HG03565 (cell line): ENCODE data around the gene C19orf85.

Experiments used
- ATAC-seq: cut with Tn5 transposase; IDR thresholded peaks from one replicate; pipeline ENCODE4 v1.9.1; 2021; ENCODE audit warnings: mild to moderate bottlenecking, moderate library complexity; ENCODE audit not compliant: unreplicated experiment

Gene C19orf85

DNA sequence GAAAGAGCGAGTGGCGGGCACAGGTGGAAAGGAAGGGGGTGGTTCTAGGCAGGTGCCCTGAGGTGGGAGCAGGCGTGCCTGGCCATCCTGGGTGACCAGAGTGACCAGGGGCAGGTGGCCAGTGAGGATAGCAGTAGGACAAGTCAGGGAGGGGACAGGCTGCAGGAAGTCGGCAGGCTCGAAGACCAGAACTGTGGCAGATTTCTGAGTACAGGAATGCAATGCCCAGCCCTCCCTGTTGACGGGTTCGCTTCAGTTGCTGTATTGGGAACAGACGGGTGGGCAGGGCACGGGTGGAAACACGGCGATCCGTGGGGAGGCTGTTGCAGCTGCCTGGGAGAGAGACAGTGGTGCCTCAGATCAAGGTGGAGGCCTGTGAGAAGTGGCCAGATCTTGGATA is 13.8 kb upstream of the C19orf85 start:
- no peak for ATAC-seq

GRCh38 chr19:55477905-55478304 is 13.4 kb upstream of the C19orf85 start:
- ATAC-seq = no peak

DNA sequence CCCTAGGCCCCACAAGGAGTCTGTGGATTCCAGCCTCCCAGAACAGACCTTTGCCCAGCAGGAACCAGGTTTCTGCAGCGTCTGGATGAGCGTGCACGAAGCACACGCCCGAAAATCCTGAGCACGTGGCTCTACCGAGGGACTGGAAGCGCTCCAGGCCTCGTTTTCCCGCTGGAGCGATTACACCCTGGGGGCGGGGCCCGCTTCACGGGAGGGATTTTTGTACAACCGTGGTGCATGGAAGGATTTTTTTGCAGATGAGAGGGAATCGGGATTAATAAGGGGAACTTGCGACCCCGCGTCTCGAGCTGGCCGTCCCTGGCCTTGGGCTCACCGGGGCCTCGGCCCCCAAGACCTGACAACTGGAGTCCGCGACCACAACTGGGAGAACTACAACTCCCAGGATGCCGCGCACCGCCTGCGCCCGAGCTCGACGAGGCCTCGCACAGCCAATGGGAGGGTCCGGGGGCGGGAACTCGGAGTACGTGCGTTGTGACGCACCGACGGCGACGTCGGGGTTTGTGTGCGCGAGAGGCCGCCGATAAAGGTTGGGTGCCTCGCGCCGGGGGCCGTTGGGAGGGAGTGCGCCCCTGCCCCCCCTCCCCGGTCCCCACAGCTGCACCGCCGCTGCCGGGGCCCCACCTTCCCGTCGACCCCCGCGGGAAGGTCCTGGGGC is 11.7 kb upstream of the C19orf85 start, which contains the start of gene ZNF628:
TSS of gene ZNF628 (plus strand) at position 518 of the 676 bp plus-strand sequence. CDS start 3,294 bp downstream, outside the sequence.
- ATAC-seq = peak; percentile 85

- ATAC-seq = no peak
These were observed 10.0 kb upstream of the C19orf85 start for GRCh38 chr19:55474269-55475265.

GRCh38 chr19:55473225-55474012 is 8.9 kb upstream of the C19orf85 start:
- ATAC-seq = no peak

DNA sequence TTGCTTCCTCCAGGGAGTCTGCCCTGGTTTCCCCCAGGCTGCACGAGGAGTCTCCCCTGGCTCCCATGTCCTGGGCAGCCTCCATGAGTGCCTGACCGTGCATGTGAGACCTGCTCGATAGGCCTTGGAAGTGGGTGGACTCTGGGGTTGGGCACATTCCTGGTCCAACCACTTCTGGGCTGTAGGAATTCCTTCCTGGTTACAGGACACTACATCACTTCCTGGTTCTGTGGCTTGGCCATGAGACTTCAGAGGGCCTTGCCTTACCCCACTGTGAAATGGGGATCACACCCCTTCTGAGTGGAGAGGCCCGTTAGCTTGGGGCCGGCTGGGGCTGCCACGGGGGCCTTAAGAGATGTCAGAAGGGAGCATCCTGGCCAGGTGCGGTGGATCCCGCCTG is 7.9 kb upstream of the C19orf85 start:
- ATAC-seq = no peak

GRCh38 chr19:55471266-55471665 is 6.7 kb upstream of the C19orf85 start:
- no peak for ATAC-seq

GRCh38 chr19:55468054-55468393 is 3.5 kb upstream of the C19orf85 start:
- ATAC-seq = no peak

DNA sequence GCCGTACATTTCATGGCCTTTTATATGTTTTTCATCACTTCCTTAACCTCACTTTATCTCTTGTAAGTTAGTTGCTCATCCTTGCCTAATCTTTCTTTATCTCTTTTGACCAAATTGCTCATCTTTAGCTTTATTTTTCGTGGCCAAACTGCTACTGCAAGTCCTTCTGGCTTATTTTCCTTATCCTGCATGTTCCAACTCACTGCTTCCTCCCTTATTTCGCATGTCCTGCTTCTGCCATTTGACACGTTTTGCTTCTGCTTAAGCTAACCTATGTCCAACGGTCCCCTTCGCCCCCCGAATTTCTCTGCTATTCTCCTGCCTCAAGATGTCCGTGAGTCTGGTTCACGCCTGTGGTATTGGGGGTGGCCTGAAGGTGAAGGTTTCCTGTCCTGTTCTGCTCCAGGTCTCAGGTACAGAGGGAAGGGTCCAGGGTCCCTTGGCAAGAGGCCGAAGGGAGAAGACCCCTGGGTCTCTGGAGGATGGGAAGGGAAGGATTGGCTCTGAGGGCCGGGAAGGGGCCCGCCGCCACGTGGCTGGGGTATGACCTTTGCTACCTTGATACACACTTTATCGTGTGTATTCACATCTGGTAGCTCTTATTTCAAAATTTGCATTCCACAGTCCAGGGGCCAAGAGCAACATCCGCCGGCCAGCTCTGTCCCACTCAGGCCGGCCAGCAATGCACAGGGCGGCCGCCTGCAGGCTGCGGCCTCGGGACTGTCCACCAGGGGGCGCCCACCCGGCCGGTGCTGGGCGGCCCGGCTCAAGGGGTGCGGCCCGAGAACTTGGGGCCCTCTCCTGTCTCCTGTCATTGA is 2.9 kb upstream of the C19orf85 start:
- ATAC-seq = peak; percentile 57

GRCh38 chr19:55466241-55466614 is 1.7 kb upstream of the C19orf85 start:
- ATAC-seq = no peak

- ATAC-seq = no peak
These were observed 1.1 kb upstream of the C19orf85 start for GRCh38 chr19:55465460-55466240.

- no peak for ATAC-seq
These were observed 401 bp downstream of the C19orf85 start for GRCh38 chr19:55464039-55464661.

GRCh38 chr19:55463583-55464031 is 944 bp downstream of the C19orf85 start:
- ATAC-seq = no peak

- ATAC-seq = no peak
These were observed 1.8 kb downstream of the C19orf85 start for GRCh38 chr19:55462722-55463121.

- no peak for ATAC-seq
These were observed 2.5 kb downstream of the C19orf85 start for GRCh38 chr19:55461974-55462626.

DNA sequence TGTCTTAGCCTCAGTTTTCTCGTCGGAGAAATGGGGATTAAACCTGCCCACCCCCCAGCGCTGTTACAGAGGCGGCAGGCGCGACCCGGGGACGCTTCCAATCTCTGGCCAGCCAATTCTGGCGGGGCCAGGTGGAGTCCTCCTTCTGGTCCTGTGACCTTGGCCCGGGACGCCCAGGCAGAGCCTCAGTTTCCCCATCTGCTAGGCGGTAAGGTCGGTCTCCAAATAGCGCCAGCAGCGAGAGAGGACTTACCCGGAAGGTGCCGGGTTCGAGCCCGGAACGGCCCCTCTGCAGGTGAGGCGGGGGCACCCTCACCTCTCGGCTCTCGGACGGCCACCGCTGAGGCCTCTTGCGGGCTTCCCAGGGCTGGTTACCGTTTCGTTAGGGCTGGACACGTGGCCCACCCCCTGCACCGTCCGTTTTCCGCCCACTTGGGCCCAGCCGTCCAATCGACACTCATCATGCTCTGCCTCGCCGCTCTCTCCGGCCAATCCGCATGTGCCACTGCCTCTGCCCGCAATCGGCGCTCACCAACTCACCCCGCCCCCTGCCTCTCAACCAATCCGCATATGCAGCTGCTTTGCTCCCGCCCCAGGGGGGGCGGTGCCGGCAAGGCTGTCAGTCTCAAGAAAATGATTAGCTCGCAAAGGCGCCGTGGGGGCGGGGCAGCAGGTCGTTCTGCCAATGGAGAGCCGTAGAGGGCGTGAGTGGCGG is 3.1 kb downstream of the C19orf85 start, which contains the start of gene ISOC2:
TSS of gene ISOC2 (minus strand) at position 384 of the 715 bp plus-strand sequence. CDS start 5,156 bp downstream, outside the sequence.
- ATAC-seq = peak; percentile 93

DNA sequence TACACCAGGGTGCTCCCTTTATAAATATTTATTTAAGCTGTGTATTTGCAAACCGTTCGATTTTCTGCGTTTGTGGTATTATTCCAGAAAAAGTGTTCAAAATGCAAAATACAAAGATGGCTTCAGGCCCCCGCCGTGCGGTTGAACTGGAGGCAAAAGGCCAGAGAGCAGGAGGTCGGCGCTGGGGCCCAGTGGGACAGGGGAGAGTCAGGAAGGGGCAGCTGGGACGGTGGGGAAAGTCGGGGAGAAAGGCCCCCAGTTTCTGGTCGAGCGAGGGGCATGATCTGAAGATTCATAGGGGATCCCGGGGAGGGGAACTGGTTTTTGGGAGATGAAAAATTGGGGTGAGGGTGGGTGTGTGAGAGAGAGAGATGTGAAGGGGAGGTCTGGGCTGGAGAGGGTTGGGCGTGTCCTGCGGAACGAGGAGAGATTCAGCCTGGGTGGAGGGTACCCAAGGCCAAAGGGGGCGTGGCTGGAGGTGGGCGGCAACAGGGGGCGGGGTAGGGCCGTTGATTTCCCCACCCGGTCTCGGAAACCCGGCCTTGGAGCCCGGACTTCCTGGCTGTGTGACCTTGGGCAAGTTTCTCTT is 3.8 kb downstream of the C19orf85 start:
- ATAC-seq = no peak
